Smooth muscle cell (in vitro differentiated cells): ENCODE measurements around the gene PGM5. TPM values are rescaled to one million over a fixed set of nuclear protein-coding genes. Genes with fewer than 3 reads are reported as not detected.

Experiments used
- DNase-seq: peaks from one replicate; lab custom pipeline; 2025; ENCODE audit not compliant: unreplicated experiment; lab: John Stamatoyannopoulos, UW
- H2AFZ ChIP-seq: fragments of 200-600 bp; sonication (generic); 2 replicates; pipeline ENCODE4 v1.6.0; 2016; ENCODE audit warnings: antibody characterized with exemption, low read depth, mild to moderate bottlenecking
- H3F3A ChIP-seq: fragments of 200-600 bp; sonication (generic); 2 replicates; pipeline ENCODE4 v1.6.0; 2017; ENCODE audit warnings: antibody characterized with exemption, low read depth
- H3K27ac ChIP-seq: fragments of 200-600 bp; sonication (generic); 2 replicates; pipeline ENCODE4 v1.5.1; 2016; ENCODE audit warnings: low read depth, mild to moderate bottlenecking
- H3K27me3 ChIP-seq: fragments of 200-600 bp; sonication (generic); 2 replicates; pipeline ENCODE4 v1.6.1; 2016; ENCODE audit warnings: low read depth, mild to moderate bottlenecking
- H3K36me3 ChIP-seq: fragments of 200-600 bp; sonication (generic); 2 replicates; pipeline ENCODE4 v1.5.1; 2016; ENCODE audit warnings: low read depth
- H3K4me1 ChIP-seq: fragments of 200-600 bp; sonication (generic); 2 replicates; pipeline ENCODE4 v1.5.1; 2016; ENCODE audit warnings: low read depth
- H3K4me2 ChIP-seq: fragments of 200-600 bp; sonication (generic); 2 replicates; pipeline ENCODE4 v1.6.0; 2016; ENCODE audit warnings: mild to moderate bottlenecking
- H3K4me3 ChIP-seq: fragments of 200-600 bp; sonication (generic); 2 replicates; pipeline ENCODE4 v1.5.1; 2016; ENCODE audit warnings: mild to moderate bottlenecking
- H3K79me2 ChIP-seq: fragments of 200-600 bp; sonication (generic); 2 replicates; pipeline ENCODE4 v1.6.0; 2016; ENCODE audit warnings: low read depth, mild to moderate bottlenecking
- H3K9ac ChIP-seq: fragments of 200-600 bp; sonication (generic); 2 replicates; pipeline ENCODE4 v1.6.0; 2016; ENCODE audit warnings: low read depth
- H3K9me3 ChIP-seq: fragments of 200-600 bp; sonication (generic); replicated peaks from 2 replicates; pipeline ENCODE4 v1.5.1; 2016; ENCODE audit warnings: low read depth
- H4K20me1 ChIP-seq: fragments of 200-600 bp; sonication (generic); 2 replicates; pipeline ENCODE4 v1.6.0; 2016; ENCODE audit warnings: low read depth
- WGBS: methylation state at CpG from one replicate; pipeline ENCODE4 v1.1.7; 2016; ENCODE audit warnings: low lambda C conversion rate; 5-methylcytosine and 5-hydroxymethylcytosine counted together
- polyA plus RNA-seq: library from polyadenylated mRNA; unstranded; fragments of >200 nt; fragmentation: Nextera tagmentation; extraction: Ambion mirVana; gene quantifications from 2 replicates; pipeline ENCODE4 v1.2.1, GENCODE V29; 2016
- total RNA-seq: library from RNA; depleted of rRNA; stranded (reverse); fragments of >200 nt; gene quantifications from 2 replicates; pipeline ENCODE4 v1.2.3, GENCODE V29; 2014
- TF ChIP-seq, protein P1 (sequence below): fragments of 200-600 bp; sonication (generic); IDR thresholded peaks from 2 replicates; pipeline ENCODE4 v1.5.1; 2017; ENCODE audit warnings: borderline replicate concordance, mild to moderate bottlenecking, antibody characterized with exemption; ENCODE audit not compliant: insufficient read depth, poor library complexity, severe bottlenecking

The PGM5 gene
- total and polyA plus RNA-seq, 2 experiments from 2014 or later, result 0.77 to 5.6 TPM

DNA sequence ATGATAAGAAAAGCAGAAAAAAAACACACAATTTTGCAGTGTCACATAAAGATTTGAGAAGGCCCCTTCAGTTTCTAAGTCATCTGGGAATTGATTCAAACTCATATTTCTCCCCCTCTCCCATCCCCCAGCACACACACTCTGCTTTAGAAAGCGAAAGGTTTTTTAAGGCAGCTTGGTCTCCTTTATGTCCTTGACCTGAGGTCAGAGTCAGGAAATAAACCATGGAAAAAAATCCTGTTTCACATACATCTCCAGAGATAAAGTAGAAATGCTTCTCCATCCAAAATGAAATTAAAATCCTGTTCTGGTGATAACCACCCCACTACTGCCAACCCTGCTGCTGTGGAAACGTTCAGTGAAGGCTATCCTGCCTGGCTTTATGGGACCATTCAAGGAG, 131.7 kb downstream of the PGM5 start:
- Histone ChIP-seq H3K27me3 (no peaks in the 10 kb centered on the region), H3F3A (no peaks in the 10 kb centered on the region), H3K27ac (no peak overlapping the region), H3K9me3 (no peaks in the 10 kb centered on the region), H3K79me2 (no peaks in the 10 kb centered on the region), H4K20me1 (no peaks in the 10 kb centered on the region), H3K9ac (no peak overlapping the region), H3K4me1 (no peaks in the 10 kb centered on the region), H3K4me3 (no peak overlapping the region), H3K4me2 (no peak overlapping the region), H3K36me3 (peaks cover 4% of the 10 kb centered on the region), H2AFZ (no peak overlapping the region)
- 90% methylated on average over 2 of the region's 2 CpGs for WGBS
- TF ChIP-seq, protein P1, sequence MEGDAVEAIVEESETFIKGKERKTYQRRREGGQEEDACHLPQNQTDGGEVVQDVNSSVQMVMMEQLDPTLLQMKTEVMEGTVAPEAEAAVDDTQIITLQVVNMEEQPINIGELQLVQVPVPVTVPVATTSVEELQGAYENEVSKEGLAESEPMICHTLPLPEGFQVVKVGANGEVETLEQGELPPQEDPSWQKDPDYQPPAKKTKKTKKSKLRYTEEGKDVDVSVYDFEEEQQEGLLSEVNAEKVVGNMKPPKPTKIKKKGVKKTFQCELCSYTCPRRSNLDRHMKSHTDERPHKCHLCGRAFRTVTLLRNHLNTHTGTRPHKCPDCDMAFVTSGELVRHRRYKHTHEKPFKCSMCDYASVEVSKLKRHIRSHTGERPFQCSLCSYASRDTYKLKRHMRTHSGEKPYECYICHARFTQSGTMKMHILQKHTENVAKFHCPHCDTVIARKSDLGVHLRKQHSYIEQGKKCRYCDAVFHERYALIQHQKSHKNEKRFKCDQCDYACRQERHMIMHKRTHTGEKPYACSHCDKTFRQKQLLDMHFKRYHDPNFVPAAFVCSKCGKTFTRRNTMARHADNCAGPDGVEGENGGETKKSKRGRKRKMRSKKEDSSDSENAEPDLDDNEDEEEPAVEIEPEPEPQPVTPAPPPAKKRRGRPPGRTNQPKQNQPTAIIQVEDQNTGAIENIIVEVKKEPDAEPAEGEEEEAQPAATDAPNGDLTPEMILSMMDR, result no peak
- no peak for DNase-seq

DNA sequence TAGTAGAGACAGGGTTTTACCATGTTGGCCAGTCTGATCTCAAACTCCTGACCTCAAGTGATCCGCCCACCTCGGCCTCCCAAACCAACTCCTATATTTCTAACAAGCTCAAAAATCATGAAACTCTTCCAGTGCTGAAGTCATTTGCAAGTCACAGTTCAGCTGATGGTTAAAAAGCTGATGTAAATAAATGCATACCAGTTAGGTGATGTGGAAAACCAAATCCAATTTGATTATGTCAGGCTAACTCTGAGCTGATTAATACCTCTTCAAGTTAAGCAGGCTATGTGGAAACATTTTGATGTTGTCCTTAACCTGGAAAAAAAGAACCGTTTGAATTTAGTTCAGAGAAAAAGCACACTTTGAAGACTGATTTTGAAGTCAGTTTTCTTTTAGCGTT, 133.2 kb downstream of the PGM5 start:
- TF ChIP-seq, protein P1, result no peak
- H3K27ac ChIP-seq, result no peak overlapping the region
- H3K9ac ChIP-seq, result no peak overlapping the region
- H4K20me1 ChIP-seq, result no peaks in the 10 kb centered on the region
- DNase-seq, result no peak
- peaks cover 4% of the 10 kb centered on the region for H3K36me3 ChIP-seq
- no peaks in the 10 kb centered on the region for H3K79me2 ChIP-seq
- no peaks in the 10 kb centered on the region for H3K4me1 ChIP-seq
- H3K4me3 ChIP-seq, result no peak overlapping the region
- no peak overlapping the region for H2AFZ ChIP-seq
- H3K4me2 ChIP-seq, result no peak overlapping the region
- no peaks in the 10 kb centered on the region for H3K27me3 ChIP-seq
- 87% methylated on average over 4 of the region's 4 CpGs for WGBS
- H3K9me3 ChIP-seq, result no peaks in the 10 kb centered on the region
- no peaks in the 10 kb centered on the region for H3F3A ChIP-seq

DNA sequence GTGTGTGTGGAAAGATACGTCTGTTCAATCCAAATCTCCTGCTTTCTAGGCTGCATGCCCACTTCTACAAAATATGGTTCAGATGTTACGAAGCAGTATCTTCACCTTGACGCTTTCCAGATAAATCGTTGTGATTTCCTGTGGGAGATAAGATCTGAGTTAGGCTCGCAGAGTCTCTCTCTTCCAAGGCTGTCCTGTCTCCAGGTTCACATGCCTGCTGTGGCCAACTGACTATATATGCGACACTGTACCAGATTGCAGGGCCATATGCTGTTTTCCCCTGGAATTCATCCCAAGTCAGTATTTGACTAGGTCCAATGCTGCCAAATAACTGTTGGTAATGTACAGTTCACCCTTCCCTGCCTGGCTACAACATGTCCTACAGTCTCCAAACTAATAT, 136.4 kb downstream of the PGM5 start:
- WGBS, result 54% methylated on average over 6 of the region's 6 CpGs

DNA sequence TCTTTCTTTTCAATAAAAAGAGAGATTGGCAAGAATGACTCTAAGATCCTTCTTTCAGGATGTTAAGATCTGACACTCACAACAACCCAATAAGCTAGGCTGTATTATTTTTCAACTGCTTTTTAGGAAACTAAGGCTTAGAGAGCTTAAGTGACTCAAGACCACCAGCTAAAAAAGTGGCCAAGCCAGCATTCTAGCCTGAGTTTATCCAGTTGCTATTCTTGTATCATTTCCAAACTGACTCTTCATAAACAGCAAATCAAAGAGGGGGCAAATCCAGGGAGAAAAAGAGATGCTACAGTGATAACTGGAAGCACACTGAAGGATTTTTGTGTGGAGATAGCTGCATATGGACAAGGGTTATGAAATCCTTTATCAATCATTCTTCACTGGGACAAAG, 137.1 kb downstream of the PGM5 start:
- Histone ChIP-seq H3K4me3 (no peak overlapping the region), H3K4me2 (peak overlapping the region; percentile 61), H4K20me1 (no peaks in the 10 kb centered on the region), H3K36me3 (no peaks in the 10 kb centered on the region), H3K9ac (no peak overlapping the region), H3K27ac (peak overlapping the region; percentile 56), H3K4me1 (no peaks in the 10 kb centered on the region), H2AFZ (no peak overlapping the region), H3K27me3 (no peaks in the 10 kb centered on the region), H3F3A (no peaks in the 10 kb centered on the region), H3K9me3 (no peaks in the 10 kb centered on the region), H3K79me2 (no peaks in the 10 kb centered on the region)
- TF ChIP-seq, protein P1, result no peak
- DNase-seq, result no peak

More for the DNA sequence above, 136.4 kb downstream of the PGM5 start:
- H3K27ac ChIP-seq, result no peak overlapping the region
- H3K4me1 ChIP-seq, result no peaks in the 10 kb centered on the region
- H2AFZ ChIP-seq, result no peak overlapping the region
- H3K79me2 ChIP-seq, result no peaks in the 10 kb centered on the region
- H3K36me3 ChIP-seq, result no peaks in the 10 kb centered on the region
- no peak for DNase-seq
- H3K4me3 ChIP-seq, result no peak overlapping the region
- H3K9me3 ChIP-seq, result no peaks in the 10 kb centered on the region
- no peaks in the 10 kb centered on the region for H3K27me3 ChIP-seq
- no peaks in the 10 kb centered on the region for H4K20me1 ChIP-seq
- H3K9ac ChIP-seq, result no peak overlapping the region
- H3F3A ChIP-seq, result no peaks in the 10 kb centered on the region
- TF ChIP-seq, protein P1, result no peak
- no peak overlapping the region for H3K4me2 ChIP-seq
